Measurements from ENCODE around the gene RAB6B. TPM values are rescaled to one million over a fixed set of nuclear protein-coding genes. Genes with fewer than 3 reads are reported as not detected.
"Not testable (repeated sequence)": the region's sequence is repeated elsewhere in the genome, so short reads cannot be mapped to it uniquely, and the experiment has no call there.

The RAB6B gene
- total and polyA plus RNA-seq, 7 donors: 0.93 to 3.8 (median 2.0) TPM

GRCh38 chr3:133792171-133792763, 103.4 kb downstream of the RAB6B start:
- H3K9me3 ChIP-seq: peaks cover 6% of the 10 kb centered on the region
- intact Hi-C loops (cut with DNase I): loop anchor here in 1 of 2 donors (10.0 kb wide), 1 partner anchor 127 kb away; the partner anchor contains the start of gene TOPBP1
- H3K4me1 ChIP-seq: no peaks in the 10 kb centered on the region
- DNase-seq (no peak), ATAC-seq (no peak)
- no peaks in the 10 kb centered on the region for H3K27me3 ChIP-seq (ENCODE audit: insufficient read depth in 3 of 3, low read length in 2 of 3)
- WGBS, 3 donors: 53 to 58% (median 58%) methylated on average over 9 of the region's 9 CpGs
- H3K36me3 ChIP-seq (ENCODE audit: insufficient read depth in 1 of 2, low read depth in 1 of 2): no peaks in the 10 kb centered on the region
- H3K4me3 ChIP-seq: no peak overlapping the region
- TF ChIP-seq CTCF (IDR thresholded peaks at IDR 0.05): no peak
- H3K27ac ChIP-seq: no peak overlapping the region

GRCh38 chr3:133788024-133788423, 107.7 kb downstream of the RAB6B start:
- 80 to 81% (median 81%) methylated on average over 2 of the region's 2 CpGs for WGBS, 3 donors
- no peaks in the 10 kb centered on the region for H3K4me1 ChIP-seq
- H3K27me3 ChIP-seq (ENCODE audit: insufficient read depth in 3 of 3, low read length in 2 of 3): no peaks in the 10 kb centered on the region
- intact Hi-C loops (cut with DNase I): no loop called here
- no peak for TF ChIP-seq CTCF (IDR thresholded peaks at IDR 0.05)
- DNase-seq (no peak), ATAC-seq (no peak)
- H3K4me3 ChIP-seq: no peak overlapping the region
- no peaks in the 10 kb centered on the region for H3K36me3 ChIP-seq (ENCODE audit: insufficient read depth in 1 of 2, low read depth in 1 of 2)
- no peak overlapping the region for H3K27ac ChIP-seq
- peaks cover 6% of the 10 kb centered on the region for H3K9me3 ChIP-seq

- WGBS, 3 donors: 37 to 77% (median 52%) methylated on average over 32 of the region's 32 CpGs
- Histone ChIP-seq H3K36me3 (ENCODE audit: insufficient read depth in 1 of 2, low read depth in 1 of 2) (no peaks in the 10 kb centered on the region), H3K9me3 (no peaks in the 10 kb centered on the region), H3K27ac (no peak overlapping the region), H3K27me3 (ENCODE audit: insufficient read depth in 3 of 3, low read length in 2 of 3) (peaks cover 0 to 1% (median 0%) of the 10 kb centered on the region in 3 donors), H3K4me1 (no peaks in the 10 kb centered on the region), H3K4me3 (no peak overlapping the region)
- DNase-seq: no peak
- TF ChIP-seq CTCF (IDR thresholded peaks at IDR 0.05): no peak
- intact Hi-C loops (cut with DNase I): no loop called here
- no peak for ATAC-seq
Observed at GRCh38 chr3:133783762-133784161, 111.9 kb downstream of the RAB6B start.

- DNase-seq: no peak
- H3K36me3 ChIP-seq (ENCODE audit: insufficient read depth in 1 of 2, low read depth in 1 of 2): no peaks in the 10 kb centered on the region
- no peak overlapping the region for H3K27ac ChIP-seq
- H3K4me1 ChIP-seq: no peaks in the 10 kb centered on the region
- H3K4me3 ChIP-seq: no peak overlapping the region
- WGBS, 3 donors: 73 to 98% (median 96%) methylated on average over 2 of the region's 2 CpGs
- H3K9me3 ChIP-seq: no peaks in the 10 kb centered on the region
- H3K27me3 ChIP-seq (ENCODE audit: insufficient read depth in 3 of 3, low read length in 2 of 3): peaks cover 0 to 1% (median 0%) of the 10 kb centered on the region in 3 donors
- no peak for ATAC-seq
- TF ChIP-seq CTCF (IDR thresholded peaks at IDR 0.05): no peak
- intact Hi-C loops (cut with DNase I): no loop called here
Observed at GRCh38 chr3:133782454-133782853, 113.2 kb downstream of the RAB6B start.

GRCh38 chr3:133781570-133781969, 114.1 kb downstream of the RAB6B start:
- Histone ChIP-seq H3K4me1 (no peaks in the 10 kb centered on the region), H3K4me3 (no peak overlapping the region), H3K27ac (no peak overlapping the region), H3K9me3 (no peaks in the 10 kb centered on the region), H3K27me3 (ENCODE audit: insufficient read depth in 3 of 3, low read length in 2 of 3) (peaks cover 0 to 1% (median 0%) of the 10 kb centered on the region in 3 donors), H3K36me3 (ENCODE audit: insufficient read depth in 1 of 2, low read depth in 1 of 2) (no peaks in the 10 kb centered on the region)
- DNase-seq: no peak
- intact Hi-C loops (cut with DNase I): no loop called here
- TF ChIP-seq CTCF (IDR thresholded peaks at IDR 0.05): no peak
- ATAC-seq: no peak

GRCh38 chr3:133780756-133781155, 114.9 kb downstream of the RAB6B start:
- H3K4me3 ChIP-seq; H3K9me3 ChIP-seq; H3K4me1 ChIP-seq; intact Hi-C loops (cut with DNase I); DNase-seq; ATAC-seq; H3K36me3 ChIP-seq (ENCODE audit: insufficient read depth in 1 of 2, low read depth in 1 of 2); H3K27me3 ChIP-seq (ENCODE audit: insufficient read depth in 3 of 3, low read length in 2 of 3); H3K27ac ChIP-seq: not testable (repeated sequence)
- 84 to 88% (median 87%) methylated on average over 6 of the region's 6 CpGs for WGBS, 3 donors
